ENCODE results near the gene DOK5. TPM values are rescaled to one million over a fixed set of nuclear protein-coding genes. Genes with fewer than 3 reads are reported as not detected.

The DOK5 gene
- total RNA-seq, 1 donor from 2014 or later = 0.69 TPM

GRCh38 chr20:54539521-54540046, 64.2 kb downstream of the DOK5 start:
- intact Hi-C loops (cut with DNase I) = no loop called here
- no peak overlapping the region for H3K27ac ChIP-seq
- TF ChIP-seq CTCF (IDR thresholded peaks at IDR 0.05) = no peak

GRCh38 chr20:54543369-54543768, 68.0 kb downstream of the DOK5 start:
- no peaks in the 10 kb centered on the region for H3K9me3 ChIP-seq
- no peaks in the 10 kb centered on the region for H3K4me1 ChIP-seq
- DNase-seq = no peak

More at GRCh38 chr20:54539521-54540046, 64.2 kb downstream of the DOK5 start:
- Histone ChIP-seq H3K27me3 (no peaks in the 10 kb centered on the region), H3K36me3 (no peaks in the 10 kb centered on the region), H3K9me3 (no peaks in the 10 kb centered on the region), H3K4me1 (no peaks in the 10 kb centered on the region), H3K4me3 (no peak overlapping the region)
- no peak for ATAC-seq
- DNase-seq = no peak

GRCh38 chr20:54545676-54546358, 70.4 kb downstream of the DOK5 start:
- no peaks in the 10 kb centered on the region for H3K9me3 ChIP-seq
- no peak for TF ChIP-seq CTCF (IDR thresholded peaks at IDR 0.05)
- intact Hi-C loops (cut with DNase I) = no loop called here
- H3K36me3 ChIP-seq = no peaks in the 10 kb centered on the region
- no peak overlapping the region for H3K27ac ChIP-seq
- no peak for ATAC-seq
- no peak for DNase-seq
- H3K27me3 ChIP-seq = no peaks in the 10 kb centered on the region
- H3K4me1 ChIP-seq = no peaks in the 10 kb centered on the region
- H3K4me3 ChIP-seq = no peak overlapping the region

More at GRCh38 chr20:54543369-54543768, 68.0 kb downstream of the DOK5 start:
- Histone ChIP-seq H3K27me3 (no peaks in the 10 kb centered on the region), H3K4me3 (no peak overlapping the region), H3K27ac (no peak overlapping the region), H3K36me3 (no peaks in the 10 kb centered on the region)
- ATAC-seq = no peak
- no peak for TF ChIP-seq CTCF (IDR thresholded peaks at IDR 0.05)
- intact Hi-C loops (cut with DNase I) = no loop called here

GRCh38 chr20:54548849-54549248, 73.5 kb downstream of the DOK5 start:
- intact Hi-C loops (cut with DNase I) = no loop called here

GRCh38 chr20:54549658-54550326, 74.4 kb downstream of the DOK5 start:
- Histone ChIP-seq H3K4me1 (no peaks in the 10 kb centered on the region), H3K27me3 (no peaks in the 10 kb centered on the region), H3K4me3 (no peak overlapping the region), H3K27ac (no peak overlapping the region), H3K36me3 (no peaks in the 10 kb centered on the region), H3K9me3 (no peaks in the 10 kb centered on the region)
- intact Hi-C loops (cut with DNase I) = no loop called here
- ATAC-seq (no peak), DNase-seq (no peak)
- TF ChIP-seq CTCF (IDR thresholded peaks at IDR 0.05) = no peak

More at GRCh38 chr20:54548849-54549248, 73.5 kb downstream of the DOK5 start:
- H3K4me3 ChIP-seq = no peak overlapping the region
- ATAC-seq (no peak), DNase-seq (no peak)
- no peak for TF ChIP-seq CTCF (IDR thresholded peaks at IDR 0.05)
- H3K27ac ChIP-seq = no peak overlapping the region
- no peaks in the 10 kb centered on the region for H3K36me3 ChIP-seq
- H3K9me3 ChIP-seq = no peaks in the 10 kb centered on the region
- no peaks in the 10 kb centered on the region for H3K4me1 ChIP-seq
- no peaks in the 10 kb centered on the region for H3K27me3 ChIP-seq

Measured in upper lobe of right lung (tissue), 1 donor.